GM12878 (cell line): Measurements from ENCODE around the gene CEBPG. TPM values are rescaled to one million over a fixed set of nuclear protein-coding genes. Genes with fewer than 3 reads are reported as not detected.

Source experiments
- BRCA1 ChIP-seq: IDR thresholded peaks from 2 replicates; pipeline ENCODE4 v1.6.1; 2011; ENCODE audit warnings: low read depth, low read length, improper control_type of control experiment
- EP300 ChIP-seq, 2 experiments: fragments of 150-350 bp in 1 of 2; IDR thresholded peaks; 2 replicates each; pipeline ENCODE4 v1.6.1; 2011 to 2012; ENCODE audit warnings: low read depth in 2 of 2, low read length in 2 of 2, borderline replicate concordance in 1 of 2, improper control_type of control experiment in 1 of 2, inconsistent platforms in 1 of 2; ENCODE audit not compliant: control insufficient read depth in 1 of 2
- SP1 ChIP-seq: IDR thresholded peaks from one replicate; pipeline ENCODE4 v1.6.1; 2011; ENCODE audit warnings: low read depth, low read length
- STAT1 ChIP-seq: fragments of 450-650 bp; conservative IDR thresholded peaks from 2 replicates; pipeline ENCODE4 v1.6.1; 2014; ENCODE audit warnings: antibody characterized with exemption, mild to moderate bottlenecking
- ZBED1 ChIP-seq: IDR thresholded peaks from 2 replicates; pipeline ENCODE4 v1.6.1; 2016; ENCODE audit warnings: borderline replicate concordance
- polyA plus RNA-seq, 11 experiments: library from polyadenylated mRNA; depleted of rRNA in 4 of 11; unstranded in 6 of 11; stranded (reverse) in 5 of 11; fragments of >200 nt; fragmentation: Nextera tagmentation in 4 of 11; fragmentation: Illumina TruSeq in 1 of 11; extraction: Ambion mirVana in 4 of 11; extraction: Trizol in 1 of 11; gene quantifications; 1 replicate in 1 of 11; 2 replicates in 10 of 11; pipeline versions ENCODE4 v1.2.1 to v1.2.3, GENCODE V29; 2011 to 2016; ENCODE audit warnings: inconsistent platforms in 2 of 11, missing spikeins in 2 of 11, low read depth in 1 of 11
- total RNA-seq, 4 experiments: library from RNA; depleted of rRNA in 3 of 4; stranded (reverse); fragments of >200 nt in 3 of 4; fragmentation: Illumina TruSeq in 1 of 4; extraction: Trizol in 1 of 4; gene quantifications; 2 replicates each; pipeline versions ENCODE4 v1.2.1 to v1.2.3, GENCODE V29; 2013 to 2021
- TF ChIP-seq, protein P1 (sequence below): fragments of 450-650 bp; formaldehyde crosslinking; IDR thresholded peaks from 2 replicates; pipeline ENCODE4 v1.4.0; 2022; ENCODE audit warnings: mild to moderate bottlenecking, moderate library complexity
- TF ChIP-seq, protein P2 (sequence below): fragments of 450-650 bp; formaldehyde crosslinking; IDR thresholded peaks from 2 replicates; pipeline ENCODE4 v1.5.0; 2022; ENCODE audit warnings: mild to moderate bottlenecking, missing genetic modification characterization
- TF ChIP-seq, protein P3 (sequence below): fragments of 450-650 bp; IDR thresholded peaks from 2 replicates; pipeline ENCODE4 v1.6.1; 2017; ENCODE audit warnings: low read depth, mild to moderate bottlenecking, moderate library complexity
- TF ChIP-seq, protein P4 (sequence below): IDR thresholded peaks from 2 replicates; pipeline ENCODE4 v1.6.1; 2011; ENCODE audit warnings: mild to moderate bottlenecking, low read depth, low read length, moderate library complexity; ENCODE audit not compliant: insufficient replicate concordance

Gene CEBPG
- total and polyA plus RNA-seq, 10 of the 15 experiments (the other 5 are each of a cell fraction or from before 2014, with no cell fraction given), result 5.2 to 22.4 (median 20.0) TPM

DNA sequence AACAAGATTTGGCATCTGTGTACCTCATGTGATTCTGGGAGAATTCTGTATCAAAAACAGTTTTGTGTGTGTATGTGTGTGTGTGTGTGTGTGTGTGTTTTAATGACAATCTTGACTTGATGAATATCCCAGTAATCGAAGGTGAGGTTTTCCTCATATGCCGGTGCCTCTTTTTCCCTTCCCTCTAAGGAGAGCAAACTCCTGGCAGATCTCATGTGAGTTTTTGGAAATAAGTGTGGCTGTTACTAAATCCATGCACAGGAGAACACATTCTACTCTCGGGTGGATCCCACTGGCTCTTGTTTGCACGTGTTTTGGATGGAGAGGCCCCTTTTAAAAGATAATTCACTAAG is 29.0 kb upstream of the CEBPG start (continued):
- TF ChIP-seq, protein P1, sequence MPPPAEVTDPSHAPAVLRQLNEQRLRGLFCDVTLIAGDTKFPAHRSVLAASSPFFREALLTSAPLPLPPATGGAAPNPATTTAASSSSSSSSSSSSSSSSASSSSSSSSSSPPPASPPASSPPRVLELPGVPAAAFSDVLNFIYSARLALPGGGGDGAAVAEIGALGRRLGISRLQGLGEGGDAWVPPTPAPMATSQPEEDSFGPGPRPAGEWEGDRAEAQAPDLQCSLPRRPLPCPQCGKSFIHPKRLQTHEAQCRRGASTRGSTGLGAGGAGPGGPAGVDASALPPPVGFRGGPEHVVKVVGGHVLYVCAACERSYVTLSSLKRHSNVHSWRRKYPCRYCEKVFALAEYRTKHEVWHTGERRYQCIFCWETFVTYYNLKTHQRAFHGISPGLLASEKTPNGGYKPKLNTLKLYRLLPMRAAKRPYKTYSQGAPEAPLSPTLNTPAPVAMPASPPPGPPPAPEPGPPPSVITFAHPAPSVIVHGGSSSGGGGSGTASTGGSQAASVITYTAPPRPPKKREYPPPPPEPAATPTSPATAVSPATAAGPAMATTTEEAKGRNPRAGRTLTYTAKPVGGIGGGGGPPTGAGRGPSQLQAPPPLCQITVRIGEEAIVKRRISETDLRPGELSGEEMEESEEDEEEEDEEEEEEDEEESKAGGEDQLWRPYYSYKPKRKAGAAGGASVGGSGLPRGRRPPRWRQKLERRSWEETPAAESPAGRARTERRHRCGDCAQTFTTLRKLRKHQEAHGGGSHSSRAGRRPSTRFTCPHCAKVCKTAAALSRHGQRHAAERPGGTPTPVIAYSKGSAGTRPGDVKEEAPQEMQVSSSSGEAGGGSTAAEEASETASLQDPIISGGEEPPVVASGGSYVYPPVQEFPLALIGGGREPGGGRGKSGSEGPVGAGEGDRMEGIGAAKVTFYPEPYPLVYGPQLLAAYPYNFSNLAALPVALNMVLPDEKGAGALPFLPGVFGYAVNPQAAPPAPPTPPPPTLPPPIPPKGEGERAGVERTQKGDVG (CRISPR knock-in tag), result no peak
- TF ChIP-seq, protein P2, sequence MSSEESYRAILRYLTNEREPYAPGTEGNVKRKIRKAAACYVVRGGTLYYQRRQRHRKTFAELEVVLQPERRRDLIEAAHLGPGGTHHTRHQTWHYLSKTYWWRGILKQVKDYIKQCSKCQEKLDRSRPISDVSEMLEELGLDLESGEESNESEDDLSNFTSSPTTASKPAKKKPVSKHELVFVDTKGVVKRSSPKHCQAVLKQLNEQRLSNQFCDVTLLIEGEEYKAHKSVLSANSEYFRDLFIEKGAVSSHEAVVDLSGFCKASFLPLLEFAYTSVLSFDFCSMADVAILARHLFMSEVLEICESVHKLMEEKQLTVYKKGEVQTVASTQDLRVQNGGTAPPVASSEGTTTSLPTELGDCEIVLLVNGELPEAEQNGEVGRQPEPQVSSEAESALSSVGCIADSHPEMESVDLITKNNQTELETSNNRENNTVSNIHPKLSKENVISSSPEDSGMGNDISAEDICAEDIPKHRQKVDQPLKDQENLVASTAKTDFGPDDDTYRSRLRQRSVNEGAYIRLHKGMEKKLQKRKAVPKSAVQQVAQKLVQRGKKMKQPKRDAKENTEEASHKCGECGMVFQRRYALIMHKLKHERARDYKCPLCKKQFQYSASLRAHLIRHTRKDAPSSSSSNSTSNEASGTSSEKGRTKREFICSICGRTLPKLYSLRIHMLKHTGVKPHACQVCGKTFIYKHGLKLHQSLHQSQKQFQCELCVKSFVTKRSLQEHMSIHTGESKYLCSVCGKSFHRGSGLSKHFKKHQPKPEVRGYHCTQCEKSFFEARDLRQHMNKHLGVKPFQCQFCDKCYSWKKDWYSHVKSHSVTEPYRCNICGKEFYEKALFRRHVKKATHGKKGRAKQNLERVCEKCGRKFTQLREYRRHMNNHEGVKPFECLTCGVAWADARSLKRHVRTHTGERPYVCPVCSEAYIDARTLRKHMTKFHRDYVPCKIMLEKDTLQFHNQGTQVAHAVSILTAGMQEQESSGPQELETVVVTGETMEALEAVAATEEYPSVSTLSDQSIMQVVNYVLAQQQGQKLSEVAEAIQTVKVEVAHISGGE (CRISPR knock-in tag), result no peak
- no peak for TF ChIP-seq EP300 (IDR thresholded peaks at IDR 0.05; ENCODE audit: borderline replicate concordance in 1 of 2, control insufficient read depth in 1 of 2, low read depth in 2 of 2, low read length in 2 of 2)
- TF ChIP-seq, protein P3, sequence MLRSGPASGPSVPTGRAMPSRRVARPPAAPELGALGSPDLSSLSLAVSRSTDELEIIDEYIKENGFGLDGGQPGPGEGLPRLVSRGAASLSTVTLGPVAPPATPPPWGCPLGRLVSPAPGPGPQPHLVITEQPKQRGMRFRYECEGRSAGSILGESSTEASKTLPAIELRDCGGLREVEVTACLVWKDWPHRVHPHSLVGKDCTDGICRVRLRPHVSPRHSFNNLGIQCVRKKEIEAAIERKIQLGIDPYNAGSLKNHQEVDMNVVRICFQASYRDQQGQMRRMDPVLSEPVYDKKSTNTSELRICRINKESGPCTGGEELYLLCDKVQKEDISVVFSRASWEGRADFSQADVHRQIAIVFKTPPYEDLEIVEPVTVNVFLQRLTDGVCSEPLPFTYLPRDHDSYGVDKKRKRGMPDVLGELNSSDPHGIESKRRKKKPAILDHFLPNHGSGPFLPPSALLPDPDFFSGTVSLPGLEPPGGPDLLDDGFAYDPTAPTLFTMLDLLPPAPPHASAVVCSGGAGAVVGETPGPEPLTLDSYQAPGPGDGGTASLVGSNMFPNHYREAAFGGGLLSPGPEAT, result no peak
- TF ChIP-seq STAT1, result no peak
- TF ChIP-seq ZBED1, result no peak
- TF ChIP-seq SP1, result no peak
- no peak for TF ChIP-seq BRCA1
- TF ChIP-seq, protein P4, sequence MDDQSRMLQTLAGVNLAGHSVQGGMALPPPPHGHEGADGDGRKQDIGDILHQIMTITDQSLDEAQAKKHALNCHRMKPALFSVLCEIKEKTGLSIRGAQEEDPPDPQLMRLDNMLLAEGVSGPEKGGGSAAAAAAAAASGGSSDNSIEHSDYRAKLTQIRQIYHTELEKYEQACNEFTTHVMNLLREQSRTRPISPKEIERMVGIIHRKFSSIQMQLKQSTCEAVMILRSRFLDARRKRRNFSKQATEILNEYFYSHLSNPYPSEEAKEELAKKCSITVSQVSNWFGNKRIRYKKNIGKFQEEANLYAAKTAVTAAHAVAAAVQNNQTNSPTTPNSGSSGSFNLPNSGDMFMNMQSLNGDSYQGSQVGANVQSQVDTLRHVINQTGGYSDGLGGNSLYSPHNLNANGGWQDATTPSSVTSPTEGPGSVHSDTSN, result no peak
